ENCODE data around the gene RTN4R.
"Not testable (repeated sequence)": the region's sequence is repeated elsewhere in the genome, so short reads cannot be mapped to it uniquely, and the experiment has no call there.

RTN4R gene

DNA sequence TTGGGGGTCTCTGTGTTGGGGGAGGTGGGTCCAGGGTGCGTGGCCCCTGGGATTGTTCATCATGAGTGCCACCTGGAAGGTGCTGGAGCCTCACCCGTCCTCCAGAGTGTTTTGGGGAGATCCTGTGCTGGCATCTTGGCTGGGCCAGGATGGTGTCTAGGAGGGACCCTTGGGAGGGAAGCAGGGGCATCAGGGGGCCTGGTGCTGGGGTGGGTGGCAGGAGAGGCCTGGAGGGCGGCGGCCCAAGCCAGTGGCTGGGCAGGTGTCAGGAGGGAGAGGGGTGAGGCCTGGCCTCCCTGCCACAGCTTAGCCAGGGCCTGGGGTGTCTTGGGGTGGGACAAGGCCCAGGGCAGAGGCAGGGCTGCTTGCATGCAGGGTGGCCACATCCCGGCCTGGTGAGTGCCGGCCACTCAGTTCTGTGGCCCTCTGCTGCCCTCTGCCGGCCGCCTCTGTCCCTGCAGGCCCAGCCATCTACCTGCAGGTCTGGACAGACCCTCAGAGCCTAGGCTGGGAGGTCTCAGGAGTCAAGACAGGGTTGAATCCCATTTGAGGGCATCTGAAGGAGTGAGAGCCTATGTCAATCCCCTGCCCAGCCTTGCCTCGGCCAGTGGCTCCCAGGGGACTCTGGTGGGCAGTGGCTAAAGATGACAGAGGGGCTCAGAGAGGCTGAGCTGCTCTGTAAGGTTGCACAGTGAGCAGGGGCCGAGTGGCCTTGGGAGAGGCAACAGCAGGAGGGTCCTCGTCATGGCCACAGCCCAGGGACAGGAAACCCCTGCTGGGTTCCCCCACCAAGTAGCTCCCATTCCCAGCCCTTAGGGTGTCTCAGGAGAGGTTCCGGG is 17.6 kb upstream of the RTN4R start:
- DNase-seq = peak; percentile 70

DNA sequence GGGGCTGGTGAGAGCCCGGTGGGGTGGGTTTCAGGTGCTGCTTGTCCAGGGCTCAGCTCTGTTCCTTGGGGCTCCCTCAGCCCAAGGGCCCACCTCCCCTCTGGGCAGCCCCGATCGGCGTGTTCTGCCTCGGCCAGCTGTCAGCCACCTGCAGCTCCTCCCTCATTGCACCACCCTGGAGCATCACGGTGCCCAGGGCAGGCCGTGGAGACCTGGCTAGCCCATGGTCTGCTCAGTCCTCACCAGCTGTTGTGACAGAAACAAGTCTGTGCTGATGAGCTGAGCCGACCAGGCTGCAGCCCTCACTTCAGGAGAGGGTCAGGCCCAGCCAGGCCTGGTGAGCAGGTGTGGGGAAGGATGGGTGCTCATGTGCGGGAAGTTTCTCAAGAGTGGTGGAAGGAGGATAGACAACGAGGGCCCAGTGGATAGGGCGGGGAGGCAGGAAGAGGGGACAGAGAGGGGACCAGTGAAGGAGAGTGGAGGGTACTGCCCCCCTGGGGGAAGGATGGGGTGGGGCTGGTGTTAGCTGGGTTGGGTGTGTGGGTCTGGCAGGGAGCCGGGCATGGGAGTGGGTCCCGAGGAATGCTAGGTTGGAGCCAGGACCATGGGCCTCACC is 16.5 kb upstream of the RTN4R start:
- DNase-seq = no peak

DNA sequence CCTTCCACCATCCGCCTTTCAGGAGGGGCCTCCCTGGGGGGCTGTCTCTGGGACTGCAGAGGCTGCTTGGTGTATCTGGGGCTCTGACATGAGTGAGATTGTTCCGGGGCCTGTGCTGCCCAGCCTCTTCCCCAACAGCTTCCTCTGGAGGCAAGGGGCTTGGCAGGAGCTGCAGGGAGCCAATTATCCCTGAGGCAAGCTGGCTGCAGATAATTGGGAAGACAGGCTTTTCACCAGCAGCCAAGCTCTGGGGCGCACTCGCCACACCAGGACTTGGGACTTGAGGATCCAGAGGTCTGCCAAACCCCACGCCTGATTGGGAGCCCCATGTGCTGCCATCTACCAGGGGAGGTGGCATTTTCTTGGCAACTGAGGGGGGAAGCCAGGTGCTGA is 15.6 kb upstream of the RTN4R start:
- DNase-seq = no peak

DNA sequence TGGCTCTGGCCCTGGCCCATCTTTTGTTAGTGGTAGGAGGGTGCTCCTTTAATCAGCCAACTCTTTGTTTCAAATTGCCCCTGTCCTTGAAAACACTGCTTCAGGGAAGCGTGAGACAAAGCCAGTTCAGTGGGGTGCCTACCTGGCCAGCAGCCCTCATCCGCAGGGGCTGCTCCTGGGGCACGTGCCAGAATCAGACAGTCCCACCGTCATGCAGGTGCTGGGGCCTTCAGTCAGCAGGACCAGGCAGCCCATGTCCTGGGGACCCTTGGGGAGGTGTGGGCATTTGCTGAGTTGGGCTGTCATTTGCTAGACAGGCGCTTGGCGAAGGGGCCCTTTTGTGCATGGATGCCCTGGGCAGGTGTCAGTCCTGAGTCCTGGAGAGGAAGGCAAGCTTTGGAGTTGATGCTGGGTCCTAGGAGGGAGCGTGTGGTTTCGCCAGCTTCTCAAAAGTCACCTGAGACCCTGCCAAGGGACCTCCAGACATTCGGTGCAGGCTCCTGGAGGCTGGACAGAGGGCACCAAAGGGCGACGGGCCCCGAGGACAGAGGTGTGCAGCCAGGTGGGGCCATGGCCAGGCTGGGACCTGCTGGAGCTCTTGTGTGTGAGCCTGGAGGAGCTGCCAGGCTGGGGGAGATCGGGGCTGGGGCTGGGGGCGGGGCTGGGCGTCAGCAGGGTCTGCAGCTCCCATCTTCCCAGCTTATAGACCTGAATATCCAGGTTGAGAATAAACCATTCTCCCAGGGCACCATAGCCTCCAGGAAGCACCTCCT is 15.0 kb upstream of the RTN4R start:
- no peak for DNase-seq

DNA sequence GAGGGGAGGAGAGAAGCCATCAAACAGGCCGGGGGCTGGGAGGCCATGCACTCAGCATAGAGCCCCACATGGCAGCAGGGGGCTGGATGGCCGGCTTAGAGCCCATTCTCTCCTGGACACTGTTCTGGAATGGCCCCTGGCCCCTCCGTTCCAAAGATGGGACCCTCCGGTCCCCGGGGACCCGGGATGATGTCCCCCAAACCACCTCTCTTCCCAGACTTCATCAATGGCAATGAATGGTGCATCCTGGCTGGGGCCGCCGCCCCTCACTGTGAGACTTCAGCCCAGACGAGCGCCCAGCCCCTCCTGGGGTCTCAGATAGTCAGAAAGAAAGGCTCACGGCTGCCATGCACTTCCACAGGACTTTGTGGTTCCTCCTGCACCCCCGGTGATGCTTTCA is 13.8 kb upstream of the RTN4R start:
- DNase-seq = no peak

DNA sequence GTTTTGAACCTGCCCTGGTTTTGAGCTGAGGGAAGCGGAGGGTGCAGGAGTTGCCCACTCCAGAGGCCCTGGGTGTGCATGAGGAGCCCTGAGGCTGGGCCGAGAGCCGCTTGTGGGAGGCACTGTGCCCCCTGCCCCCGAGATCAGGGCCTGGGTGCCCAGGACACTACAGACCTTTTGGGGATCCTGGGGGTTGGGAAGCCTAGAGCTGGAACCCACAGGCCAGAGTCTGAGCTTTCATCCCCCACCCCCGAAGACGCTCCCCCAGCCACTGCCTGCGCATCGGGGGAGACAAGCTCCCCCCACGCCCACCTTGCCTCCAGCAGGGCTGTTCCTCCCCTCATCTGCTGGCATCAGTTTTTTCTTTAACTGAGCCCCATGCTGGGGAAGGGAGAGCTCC is 13.4 kb upstream of the RTN4R start:
- not testable (repeated sequence) for DNase-seq

DNA sequence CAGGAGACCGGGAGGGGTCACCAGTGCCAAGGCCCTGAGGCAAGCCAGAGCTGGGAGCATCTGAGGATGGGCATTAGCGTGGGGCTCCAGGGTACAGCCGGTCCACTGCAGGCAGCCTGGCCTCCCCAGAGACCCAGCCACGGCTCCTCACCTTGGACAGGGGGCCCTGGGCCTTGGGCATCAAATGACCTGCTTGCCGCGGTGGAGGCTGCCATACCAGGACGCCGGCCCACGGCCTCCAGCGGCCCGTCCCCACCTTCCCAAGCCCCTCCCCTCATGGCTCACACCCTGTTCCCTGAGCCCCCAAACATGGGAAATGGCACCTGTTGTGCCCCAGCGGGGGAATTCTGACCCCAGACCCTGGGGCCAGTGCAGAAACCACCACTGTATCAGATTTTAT is 12.7 kb upstream of the RTN4R start:
- DNase-seq = no peak

DNA sequence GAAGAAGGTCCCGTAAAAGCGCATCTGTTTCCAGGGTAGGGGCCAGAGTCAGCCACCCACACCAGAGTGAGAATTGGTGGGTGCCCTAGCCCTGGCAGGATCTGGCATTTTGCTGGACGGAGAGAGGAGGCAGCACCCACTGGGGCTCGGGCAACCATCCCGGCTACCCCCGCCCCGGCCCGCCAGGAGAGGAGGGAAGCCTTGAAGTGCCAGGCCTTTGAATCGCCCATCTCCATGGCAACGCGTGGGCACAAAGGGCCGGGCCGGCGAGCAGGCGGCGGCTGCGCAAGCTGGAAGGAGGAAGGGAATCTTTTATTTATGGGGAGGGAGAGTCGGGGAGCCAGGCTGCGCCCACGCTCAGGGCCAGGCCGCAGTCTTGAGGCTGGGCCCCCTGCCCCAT is 12.0 kb upstream of the RTN4R start:
- not testable (repeated sequence) for DNase-seq

DNA sequence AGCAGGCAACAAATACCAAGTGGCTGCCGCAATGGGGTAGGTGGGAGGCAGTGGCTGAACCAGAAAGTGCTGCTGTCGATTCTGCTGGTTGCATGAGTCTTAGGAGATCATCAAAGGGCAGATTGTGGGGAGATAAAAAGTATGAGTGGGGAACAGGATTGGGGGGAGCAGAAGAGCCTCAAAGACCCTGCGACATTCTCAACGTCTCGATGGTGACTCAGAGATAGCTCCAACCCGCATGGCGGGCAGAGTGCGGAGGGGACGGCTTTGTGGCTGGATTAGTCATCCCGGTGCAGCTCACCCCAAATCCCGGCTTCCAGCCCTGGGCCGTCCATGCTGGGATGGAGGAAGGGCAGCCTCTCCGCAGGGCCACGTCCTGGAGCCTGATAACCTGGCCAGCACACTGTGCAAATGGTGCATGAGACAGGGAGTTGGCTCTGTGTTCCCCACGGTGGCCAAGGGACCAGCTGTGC is 11.6 kb upstream of the RTN4R start:
- DNase-seq = no peak

DNA sequence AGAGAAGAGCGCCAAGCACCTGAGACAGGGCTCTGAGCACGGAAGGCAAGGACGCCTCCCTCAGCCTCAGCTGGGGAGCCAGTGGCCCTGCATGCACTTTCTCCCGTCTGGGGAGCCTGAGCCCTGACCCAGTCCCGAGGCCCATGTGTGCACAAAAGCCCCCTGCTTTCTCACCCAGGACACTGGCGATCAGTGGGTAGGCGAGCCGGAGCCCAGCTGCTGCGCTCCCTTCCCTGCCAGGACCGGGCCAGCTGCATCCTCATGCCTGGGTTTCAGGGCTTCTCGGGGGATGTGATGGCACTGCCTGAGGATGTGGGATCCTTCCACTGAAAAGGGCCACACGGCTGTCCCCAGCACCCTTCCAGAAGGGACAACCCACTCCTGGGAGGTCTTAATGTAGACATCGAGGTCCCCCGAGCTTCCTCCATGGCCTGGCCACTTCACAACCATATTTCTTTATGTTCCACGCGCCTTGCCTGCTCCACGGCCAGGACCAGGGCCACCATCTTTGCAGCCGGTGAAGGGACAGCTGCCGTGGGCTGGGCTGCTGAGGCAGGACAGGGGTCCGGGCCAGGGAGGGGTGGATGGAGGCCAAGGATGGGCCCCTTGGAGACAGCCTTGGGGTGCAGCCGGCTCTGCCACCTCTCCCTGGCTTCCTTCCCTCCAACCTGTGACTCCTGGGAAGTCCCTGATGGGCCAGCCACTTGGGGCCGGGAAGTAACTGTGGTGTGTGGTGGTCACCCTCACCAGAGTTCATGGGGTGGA is 10.8 kb upstream of the RTN4R start:
- not testable (repeated sequence) for DNase-seq

DNA sequence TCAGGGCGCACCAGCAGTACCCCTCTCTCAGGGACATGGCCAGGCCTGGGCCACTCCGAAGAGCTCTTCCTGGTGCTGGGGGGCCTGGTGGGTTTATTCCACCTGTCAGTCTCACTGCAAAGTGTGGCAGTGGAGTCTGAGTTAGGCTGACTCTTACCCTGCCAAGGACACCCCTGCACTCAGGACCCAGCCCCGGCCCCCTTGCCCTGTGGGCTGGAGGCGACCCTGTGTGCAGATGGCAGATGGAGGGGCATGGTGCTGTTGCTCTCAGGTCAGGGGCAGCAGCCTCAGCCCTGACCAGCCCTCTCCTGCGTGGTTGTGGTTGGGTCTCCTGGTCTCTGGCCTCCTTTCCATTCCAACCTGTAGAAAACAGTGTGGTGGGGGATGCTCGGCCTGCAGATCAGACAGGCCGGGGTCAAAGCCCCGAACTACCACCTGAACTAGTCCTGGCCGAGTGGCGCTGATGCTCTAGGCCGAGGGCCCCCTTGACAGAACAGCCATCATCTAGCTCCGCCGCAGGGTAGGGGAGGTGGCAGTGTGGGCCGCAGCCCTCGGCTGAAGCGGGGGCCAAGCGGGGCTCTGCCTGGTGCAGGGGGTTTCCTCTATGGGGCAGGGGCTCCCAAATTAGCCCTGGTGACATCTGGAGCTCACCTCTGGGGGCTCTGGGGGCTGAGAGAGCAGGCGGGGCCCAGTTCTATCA is 10.0 kb upstream of the RTN4R start:
- DNase-seq = not testable (repeated sequence)

DNA sequence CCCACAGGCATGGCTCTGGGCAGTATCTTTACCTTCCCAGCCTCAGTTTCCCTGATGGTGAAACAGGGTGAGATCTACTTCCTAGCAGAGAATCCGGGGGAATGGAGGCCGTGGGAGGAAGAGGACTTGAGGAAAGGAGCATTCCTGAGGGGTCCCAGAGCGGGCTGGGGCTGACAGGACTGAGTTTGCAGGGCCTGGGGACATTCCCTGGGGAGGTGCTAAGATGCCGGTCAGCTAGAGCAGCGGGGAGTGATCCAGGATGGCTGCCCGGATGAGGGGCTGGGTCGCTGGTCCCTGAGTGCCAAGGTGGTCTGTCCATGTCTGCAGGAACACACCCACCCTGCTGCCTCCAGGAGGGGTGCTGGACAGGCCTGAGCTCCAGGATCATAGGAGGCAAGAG is 8.3 kb upstream of the RTN4R start:
- no peak for DNase-seq

DNA sequence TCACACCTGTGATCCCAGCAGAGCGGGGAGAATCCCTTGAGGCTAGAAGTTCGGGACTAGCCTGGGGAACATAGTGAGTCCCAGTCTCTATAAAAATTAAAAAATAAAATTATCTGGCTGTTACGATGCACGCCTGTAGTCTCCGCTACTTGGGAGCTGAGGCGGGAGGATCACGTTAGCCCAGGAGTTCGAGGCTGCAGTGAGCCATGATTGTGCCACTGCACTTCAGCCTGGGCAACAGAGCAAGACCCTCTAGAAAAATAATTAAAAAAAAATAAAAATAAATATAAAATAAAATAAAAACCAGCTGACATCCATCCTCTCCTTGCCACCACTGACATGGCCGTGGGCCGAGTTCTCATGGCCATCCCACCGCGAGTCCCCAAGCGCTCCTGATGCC is 7.7 kb upstream of the RTN4R start:
- DNase-seq = no peak

DNA sequence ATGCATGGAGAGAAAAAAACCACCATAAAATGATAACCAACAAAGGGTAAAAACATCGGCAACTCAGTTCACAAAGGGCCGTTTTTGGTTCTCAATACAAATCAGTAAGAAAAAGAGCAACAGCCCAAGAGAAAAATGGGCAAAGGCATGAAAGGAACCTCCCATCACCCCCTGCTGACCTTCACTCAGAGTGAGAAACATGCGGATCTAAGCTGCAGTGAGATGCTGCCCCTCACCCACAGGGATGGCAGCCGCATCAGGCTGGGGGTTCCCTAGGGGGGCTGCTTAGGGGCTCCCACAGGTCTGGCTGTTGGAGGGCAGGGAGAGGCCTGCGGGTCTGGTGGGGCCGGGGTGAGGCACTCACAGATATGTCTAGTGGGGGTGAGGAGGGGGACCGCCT is 7.2 kb upstream of the RTN4R start:
- not testable (repeated sequence) for DNase-seq

DNA sequence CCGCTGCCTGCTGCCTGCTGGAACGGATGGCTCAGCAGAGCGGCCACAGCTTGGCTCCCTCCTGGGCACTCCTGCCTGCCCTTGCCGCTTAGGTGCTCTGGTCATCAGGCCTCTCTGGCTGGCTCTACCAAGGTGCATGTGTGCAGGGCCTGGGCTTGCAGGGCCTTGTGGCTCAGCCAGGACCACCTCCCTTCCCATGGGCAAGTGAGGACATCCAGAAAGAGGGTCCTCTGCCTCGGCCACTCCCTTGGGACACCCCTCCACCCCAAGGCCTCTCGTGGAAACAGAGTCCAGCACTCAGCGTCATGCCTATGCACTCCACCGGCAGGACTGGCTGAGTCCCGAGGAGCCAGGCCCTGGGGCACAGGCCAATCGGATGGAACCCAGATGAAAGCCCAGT is 6.3 kb upstream of the RTN4R start:
- DNase-seq = not testable (repeated sequence)

DNA sequence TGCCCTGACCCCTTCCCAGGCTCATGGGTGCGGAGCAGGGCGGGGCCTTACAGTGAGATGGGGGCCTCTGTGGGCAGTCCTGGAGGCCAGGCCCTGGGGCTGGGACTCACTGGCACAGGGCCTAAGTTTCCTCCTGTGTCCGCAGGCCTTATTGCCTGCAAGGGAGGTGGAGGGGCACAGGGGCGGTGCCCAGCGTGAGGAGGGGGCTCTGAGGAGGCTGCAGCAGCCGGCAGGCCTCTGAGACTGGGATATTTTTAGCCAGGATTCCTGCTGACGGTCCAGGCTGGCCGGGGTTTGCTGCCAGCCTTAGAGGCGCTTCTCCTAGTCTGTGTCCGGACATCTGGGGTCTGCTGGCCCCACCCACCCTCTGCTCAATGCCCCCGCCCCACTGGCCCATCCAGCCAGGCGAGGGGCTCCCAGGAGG is 5.7 kb upstream of the RTN4R start:
- DNase-seq = no peak

DNA sequence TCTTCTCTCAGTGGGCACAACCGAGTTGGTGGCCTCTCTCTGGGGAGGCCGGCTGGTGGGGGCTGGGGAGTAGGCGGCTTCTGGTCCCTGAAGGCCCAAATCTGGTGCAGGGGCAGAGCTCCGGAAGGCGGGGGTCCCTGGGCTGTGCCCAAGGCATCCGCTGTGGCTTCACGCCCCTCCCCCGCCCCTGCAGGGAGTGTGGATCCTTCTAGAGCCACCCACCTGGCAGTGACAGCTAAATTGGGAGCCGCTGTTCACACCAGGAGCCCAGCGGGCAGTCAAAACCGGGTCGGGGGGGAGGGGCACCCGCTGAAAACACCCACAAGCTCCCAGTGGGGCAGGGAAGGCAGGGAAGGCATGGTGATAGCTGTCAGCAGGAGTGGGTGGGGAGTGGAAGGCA is 4.6 kb upstream of the RTN4R start:
- DNase-seq = no peak

DNA sequence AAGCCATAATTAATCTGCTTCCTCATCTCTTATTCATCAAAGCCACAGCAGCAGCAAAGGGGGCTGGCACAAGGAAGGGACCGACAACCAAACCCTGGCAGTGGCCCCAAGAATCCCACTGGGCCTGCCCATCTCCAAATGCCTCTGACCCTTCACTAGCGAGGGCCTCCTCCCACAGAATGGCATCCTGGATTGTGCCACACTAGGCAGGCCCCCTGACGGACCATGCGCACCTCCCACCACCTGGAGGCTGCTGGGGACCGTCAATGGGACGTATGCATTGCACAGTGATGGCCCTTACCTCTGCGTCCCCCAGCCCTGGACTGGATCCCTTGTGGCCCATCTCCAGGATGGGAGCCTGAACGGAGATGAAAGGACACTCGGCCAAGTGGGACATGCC is 4.1 kb upstream of the RTN4R start:
- no peak for DNase-seq

DNA sequence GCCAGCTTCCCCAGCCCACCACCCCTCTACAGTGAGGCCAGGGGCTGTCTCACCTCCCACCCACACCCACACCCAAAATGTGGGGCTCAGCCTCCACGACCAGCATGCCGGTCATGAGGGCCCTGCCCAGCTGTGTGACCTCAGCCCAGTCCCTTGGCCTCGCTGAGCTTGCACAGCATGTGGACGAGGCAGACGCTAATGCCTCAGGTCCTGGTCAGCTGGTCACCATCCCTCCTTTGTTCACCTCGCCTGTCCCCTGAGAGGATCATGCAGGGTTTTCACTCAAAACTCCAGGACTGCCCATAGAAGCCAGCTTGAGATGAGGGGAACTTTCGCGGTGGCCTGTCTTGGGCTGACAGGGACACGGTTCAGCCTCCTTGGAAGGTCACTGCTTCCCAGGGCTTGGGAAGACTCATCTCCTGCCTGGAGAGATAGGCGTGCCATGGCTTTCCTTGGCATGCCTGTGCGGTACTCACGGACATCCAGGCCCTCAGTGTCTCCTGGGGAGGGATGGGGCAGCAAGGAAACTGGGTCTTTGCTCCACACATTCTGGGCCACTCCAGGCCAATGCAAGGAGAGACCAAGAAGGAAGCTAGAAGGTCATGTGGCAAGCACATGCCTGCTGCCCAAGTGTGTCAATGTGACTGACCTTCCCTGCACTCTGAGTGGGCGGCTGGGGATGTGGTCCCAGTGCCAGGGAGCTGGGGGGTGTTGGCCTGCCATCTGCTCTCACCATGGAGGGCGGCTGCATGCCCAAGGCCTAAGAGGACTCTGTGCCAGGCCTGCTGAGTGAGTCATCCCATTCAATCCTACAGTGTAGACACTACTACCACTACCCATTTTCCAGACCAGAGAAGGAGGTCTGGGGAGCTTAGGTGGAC is 3.2 kb upstream of the RTN4R start:
- DNase-seq = no peak

DNA sequence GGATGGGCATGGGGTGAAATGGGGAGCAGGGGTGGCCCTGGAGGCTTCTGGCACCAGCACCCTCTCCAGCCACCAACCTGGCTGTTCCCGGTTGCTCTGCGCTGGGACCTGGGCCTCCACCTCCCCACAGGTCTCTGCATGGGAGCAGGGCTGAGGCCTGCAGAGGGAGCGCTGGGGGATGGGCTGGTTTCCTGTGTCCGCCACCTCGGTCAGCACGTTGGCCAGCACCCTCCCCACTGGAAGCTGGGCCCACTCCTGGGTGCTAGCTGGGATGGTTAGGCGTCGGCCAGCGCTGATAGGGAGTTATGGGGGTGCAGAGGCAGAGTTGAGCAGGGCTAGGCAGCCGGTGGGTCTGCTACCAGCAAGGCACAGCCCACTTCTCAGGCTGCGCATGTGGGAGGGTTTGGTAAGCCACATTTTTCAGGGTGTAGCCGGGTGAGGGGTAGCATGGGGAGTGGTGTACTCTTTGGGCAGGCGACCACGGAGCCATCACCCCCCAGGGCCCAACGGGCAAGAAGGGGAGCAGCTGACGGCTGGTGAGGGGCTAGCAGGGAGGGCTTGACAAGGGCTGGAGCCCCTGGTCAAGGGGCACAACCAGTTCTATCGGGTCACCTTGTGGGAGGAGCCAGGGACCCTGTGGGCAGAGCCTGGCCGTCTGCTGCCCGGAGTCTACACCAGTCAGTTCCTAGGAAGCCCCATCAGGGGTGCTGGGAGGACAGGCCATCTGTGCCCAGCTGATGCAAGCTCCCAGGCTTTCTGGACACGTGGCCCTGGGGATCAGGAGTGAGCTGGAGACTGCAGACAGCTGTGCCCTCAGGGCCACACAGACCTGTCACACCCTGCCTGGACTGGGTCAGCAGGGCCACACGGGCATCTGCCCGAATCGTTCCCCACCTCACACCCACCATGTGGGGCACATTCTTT is 2.3 kb upstream of the RTN4R start:
- DNase-seq = not testable (repeated sequence)

Measured in CD4-positive, alpha-beta T cell treated with Interleukin-21 for 1 hour (primary cell).